ENCODE measurements around the gene LAT.

The LAT gene

GRCh38 chr16:28943281-28943680, 41.6 kb upstream of the LAT start:
- H3K4me3 ChIP-seq (ENCODE audit: low read length), result no peak overlapping the region
- no peak for DNase-seq (ENCODE audit: low read depth)

GRCh38 chr16:28946681-28947080, 38.2 kb upstream of the LAT start:
- no peak for DNase-seq (ENCODE audit: low read depth)
- H3K4me3 ChIP-seq (ENCODE audit: low read length), result no peak overlapping the region
- TF ChIP-seq CTCF (conservative IDR thresholded peaks at IDR 0.05; ENCODE audit: low read length), result no peak

More at GRCh38 chr16:28943281-28943680, 41.6 kb upstream of the LAT start:
- no peak for TF ChIP-seq CTCF (conservative IDR thresholded peaks at IDR 0.05; ENCODE audit: low read length)

GRCh38 chr16:28950648-28951409, 34.0 kb upstream of the LAT start, which contains the start of gene NFATC2IP:
Gene NFATC2IP, plus strand, starts transcription at chr16:28950937. Its CDS starts 75 bp downstream, at chr16:28951012.
- H3K4me3 ChIP-seq (ENCODE audit: low read length), result peak within 1 kb of the TSS; percentile 74
- peak; percentile 100 for DNase-seq (ENCODE audit: low read depth)
- no peak for TF ChIP-seq CTCF (conservative IDR thresholded peaks at IDR 0.05; ENCODE audit: low read length)

- peak overlapping the region; percentile 74 for H3K4me3 ChIP-seq (ENCODE audit: low read length)
- no peak for TF ChIP-seq CTCF (conservative IDR thresholded peaks at IDR 0.05; ENCODE audit: low read length)
- DNase-seq (ENCODE audit: low read depth), result no peak
These were observed 33.4 kb upstream of the LAT start for GRCh38 chr16:28951410-28951943.

- DNase-seq (ENCODE audit: low read depth), result no peak
- TF ChIP-seq CTCF (conservative IDR thresholded peaks at IDR 0.05; ENCODE audit: low read length), result no peak
- H3K4me3 ChIP-seq (ENCODE audit: low read length), result no peak overlapping the region
These were observed 26.6 kb upstream of the LAT start for GRCh38 chr16:28958216-28958615.

GRCh38 chr16:28958836-28959235, 26.0 kb upstream of the LAT start:
- TF ChIP-seq CTCF (conservative IDR thresholded peaks at IDR 0.05; ENCODE audit: low read length), result no peak
- no peak overlapping the region for H3K4me3 ChIP-seq (ENCODE audit: low read length)
- DNase-seq (ENCODE audit: low read depth), result no peak

- H3K4me3 ChIP-seq (ENCODE audit: low read length), result no peak overlapping the region
- no peak for TF ChIP-seq CTCF (conservative IDR thresholded peaks at IDR 0.05; ENCODE audit: low read length)
- no peak for DNase-seq (ENCODE audit: low read depth)
These were observed 20.8 kb upstream of the LAT start for GRCh38 chr16:28964072-28964471.
